HG03135 (cell line): ENCODE results near the gene OSM.
"Not testable (repeated sequence)": the region's sequence is repeated elsewhere in the genome, so short reads cannot be mapped to it uniquely, and the experiment has no call there.

ENCODE experiments used
- ATAC-seq: cut with Tn5 transposase; IDR thresholded peaks from one replicate; pipeline ENCODE4 v1.9.1; 2021; ENCODE audit warnings: mild to moderate bottlenecking, moderate library complexity; ENCODE audit not compliant: unreplicated experiment

OSM gene

DNA sequence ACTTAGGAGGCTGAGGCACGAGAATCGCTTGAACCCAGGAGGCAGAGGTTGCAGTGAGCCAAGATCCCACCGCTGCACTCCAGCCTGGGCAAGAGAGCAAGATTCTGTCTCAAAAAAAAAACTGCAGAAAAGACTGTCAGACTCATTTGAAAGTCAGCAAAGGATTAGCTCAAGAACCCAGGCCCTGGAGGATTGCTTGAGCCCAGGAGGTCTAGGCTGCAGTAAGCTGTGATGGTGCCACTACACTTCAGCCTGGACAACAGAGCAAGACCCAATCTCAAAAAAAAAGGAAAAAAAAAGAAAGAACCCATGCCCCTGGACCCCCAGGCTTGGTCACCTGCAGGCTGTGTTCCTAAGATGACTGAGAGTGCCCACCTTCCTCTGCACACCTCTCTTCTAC, 36.3 kb downstream of the OSM start:
- no peak for ATAC-seq

DNA sequence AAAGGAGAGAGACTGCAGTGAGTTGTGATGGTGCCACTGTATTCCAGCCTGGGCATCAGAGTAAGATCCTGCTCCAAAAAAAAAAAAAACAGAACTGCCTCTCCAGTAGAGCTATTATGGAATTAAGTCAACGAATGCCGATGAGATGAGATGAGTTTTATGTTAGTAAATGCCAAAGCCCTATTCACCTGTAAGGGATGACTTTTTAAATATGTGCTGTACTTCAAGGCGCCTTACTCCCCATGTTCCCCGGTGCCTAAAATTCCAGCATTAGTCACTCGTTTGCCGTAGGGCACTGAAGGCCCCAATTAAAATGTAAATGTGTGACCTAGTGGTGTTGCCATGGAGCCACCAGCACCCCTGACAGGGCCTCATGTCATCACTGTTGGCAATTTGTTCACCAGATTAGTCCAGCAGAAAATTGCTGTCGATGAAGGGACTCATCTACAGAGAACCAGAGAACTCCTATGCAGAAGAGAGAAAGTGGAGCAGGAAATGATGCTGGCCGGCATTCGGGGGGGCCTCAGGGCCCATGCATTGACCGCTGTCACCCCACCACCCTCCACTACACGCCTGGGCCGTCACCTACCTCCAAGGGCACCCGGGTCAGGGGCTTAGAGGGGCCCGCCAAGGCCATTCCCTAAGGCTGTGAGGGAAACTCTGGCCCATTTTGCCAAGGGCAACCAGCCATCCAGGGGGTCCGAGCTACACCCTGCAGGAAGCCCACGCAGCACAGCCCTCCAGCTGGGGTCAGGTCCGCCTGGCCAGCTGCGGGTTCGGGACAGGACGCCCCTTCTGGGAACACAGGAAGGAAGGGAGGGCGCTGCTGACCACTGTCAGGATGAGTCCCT, 37.9 kb downstream of the OSM start:
- ATAC-seq: no peak

DNA sequence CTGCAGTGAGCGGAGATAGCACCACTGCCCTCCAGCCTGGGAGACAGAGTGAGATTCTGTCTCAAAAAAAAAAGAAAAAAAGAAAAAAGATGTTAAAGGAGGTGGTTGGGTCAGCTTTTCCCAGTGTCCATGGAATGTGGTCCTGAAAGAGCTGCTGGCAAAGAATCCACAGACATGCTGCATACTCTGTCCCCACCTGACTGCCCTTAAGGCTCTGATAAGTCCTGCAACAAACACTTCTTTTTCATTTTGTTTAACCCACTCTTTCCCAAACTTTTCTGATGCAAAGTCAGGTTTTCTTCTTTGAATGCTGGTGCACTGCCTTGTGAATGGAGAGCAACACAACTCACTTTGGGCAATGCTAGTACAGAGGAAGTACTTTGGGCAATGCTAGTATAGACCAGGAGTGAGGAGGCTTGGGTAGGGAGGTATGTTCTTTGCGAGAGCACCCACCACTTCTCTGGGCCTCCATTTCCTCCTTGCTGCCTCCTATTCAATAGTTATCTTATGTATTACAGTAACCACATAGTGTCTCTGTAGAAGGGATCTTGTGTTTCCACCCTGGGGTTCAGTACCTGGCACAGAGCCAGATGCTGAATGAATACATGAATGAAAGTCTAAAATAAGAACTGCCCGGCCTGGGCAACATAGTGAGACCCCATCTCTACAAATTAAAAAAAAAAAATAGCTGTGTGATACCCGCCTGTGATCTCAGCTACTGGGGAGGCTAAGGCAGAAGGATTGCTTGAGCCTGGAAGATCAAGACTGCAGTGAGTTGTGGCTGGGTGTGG, 39.0 kb downstream of the OSM start:
- ATAC-seq: no peak

DNA sequence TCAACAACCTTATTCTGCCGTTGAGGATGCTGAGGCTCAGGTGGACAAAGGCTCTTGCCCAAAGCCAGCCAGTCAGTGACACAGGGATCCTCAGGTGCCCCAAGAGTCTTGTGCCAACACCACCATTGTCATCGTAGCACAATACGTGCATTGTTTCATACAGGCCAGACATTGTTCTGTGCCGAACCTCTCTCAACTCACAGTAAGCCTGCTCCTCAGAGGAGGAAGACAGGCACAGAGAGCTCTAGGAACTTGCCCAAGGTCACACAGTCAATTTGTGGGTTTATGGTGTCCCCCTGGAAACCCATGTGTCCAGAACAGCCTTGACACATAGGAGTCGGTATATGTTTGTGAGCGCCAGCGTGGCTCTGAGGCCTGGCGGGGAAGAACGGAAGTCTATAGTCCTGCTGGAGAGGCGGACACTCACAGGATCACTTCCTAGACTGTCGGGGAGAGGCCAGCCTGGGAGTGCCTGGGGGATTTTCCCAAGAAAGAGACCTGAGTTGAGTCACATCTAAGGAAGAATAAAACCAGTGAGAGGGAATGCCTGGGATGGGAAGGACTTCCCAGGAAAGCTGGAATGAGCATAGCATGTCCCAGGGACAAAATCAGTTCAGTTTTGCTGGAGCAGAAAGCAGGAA, 40.3 kb downstream of the OSM start:
- ATAC-seq: no peak

DNA sequence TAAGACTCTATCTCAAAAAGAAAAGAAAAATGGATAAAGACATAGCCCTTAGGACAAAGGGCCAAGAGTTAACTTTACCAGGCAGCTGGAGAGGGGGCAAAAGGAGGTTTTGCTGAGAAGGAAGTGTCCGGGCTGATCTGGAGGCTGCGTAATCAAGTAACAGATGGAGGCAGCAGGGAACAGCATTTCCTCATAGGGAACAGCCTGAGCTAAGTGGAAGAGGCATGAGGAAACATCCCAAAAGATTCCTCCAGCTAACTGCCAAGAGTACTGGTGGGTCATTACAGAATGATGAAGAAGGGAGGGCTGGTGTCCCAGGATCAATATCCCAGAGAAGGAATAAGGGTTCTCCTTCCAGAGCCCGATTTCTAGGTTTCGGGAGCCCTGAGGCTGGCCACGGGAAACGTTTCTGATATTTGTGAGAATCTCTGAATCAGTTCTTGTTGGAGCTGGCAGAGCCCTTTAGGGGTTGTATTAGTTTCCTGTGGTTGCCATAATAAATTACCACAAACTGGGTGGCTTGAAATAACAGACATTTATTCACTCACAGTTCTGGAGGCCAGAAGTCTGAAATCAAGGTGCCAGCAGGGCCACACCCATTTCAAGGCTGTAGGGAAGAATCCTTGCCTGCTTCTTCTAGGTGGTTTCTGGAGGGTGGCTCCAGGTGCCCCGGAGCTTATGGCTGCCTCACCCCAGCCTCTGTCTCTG, 41.3 kb downstream of the OSM start:
- ATAC-seq: no peak

DNA sequence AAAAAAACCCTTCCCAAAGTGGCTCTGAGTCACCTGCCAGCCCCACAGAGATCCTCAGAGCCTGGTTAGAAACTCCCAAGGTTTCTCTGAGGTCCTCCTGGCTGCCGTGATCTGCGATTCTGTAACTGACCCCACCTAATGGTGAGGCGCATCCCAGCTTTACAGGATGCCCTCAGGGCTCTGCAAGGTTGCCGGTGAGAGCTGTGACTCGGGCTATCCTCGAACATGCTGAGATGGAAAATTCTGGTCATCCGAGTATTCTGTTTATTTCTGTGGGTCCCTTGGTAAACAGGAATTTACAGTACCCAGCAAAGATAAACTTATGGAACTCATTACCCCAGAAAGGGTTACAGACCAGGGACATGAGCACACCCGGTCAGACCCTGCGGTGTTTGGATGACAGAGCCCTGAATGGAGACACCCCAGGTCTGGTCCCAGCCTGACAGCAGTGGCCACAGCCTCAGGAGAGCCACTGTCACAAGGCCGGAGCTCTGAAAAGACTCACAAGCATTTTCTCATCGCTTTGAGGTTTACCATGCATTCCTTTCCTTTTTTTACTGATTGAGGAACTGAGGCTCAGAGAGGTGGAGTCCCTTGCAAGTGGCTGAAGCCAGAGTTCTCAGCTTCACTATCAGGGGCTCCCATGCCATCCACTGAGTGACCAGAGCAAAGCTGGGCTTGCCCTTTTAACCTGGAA, 42.3 kb downstream of the OSM start:
- ATAC-seq: no peak

DNA sequence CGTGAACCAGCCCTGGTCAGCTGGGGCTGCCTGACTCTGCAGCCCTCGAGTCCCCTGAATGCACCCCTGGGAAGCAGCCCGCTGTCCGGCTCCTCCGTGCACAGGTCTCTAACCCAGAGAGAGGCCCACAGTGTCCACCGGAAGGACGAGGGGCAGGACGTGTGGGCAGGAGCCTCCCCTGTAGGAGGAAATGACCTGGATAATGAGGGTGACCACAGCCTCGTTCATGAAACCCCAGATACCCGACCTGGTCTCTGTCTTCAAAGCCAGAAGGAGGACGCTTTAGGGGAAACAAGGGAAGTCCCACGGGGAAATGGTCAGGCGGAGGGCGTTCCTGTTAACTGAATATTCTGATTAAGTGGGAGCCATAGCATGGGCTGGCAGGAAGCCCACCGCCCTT, 43.3 kb downstream of the OSM start:
- no peak for ATAC-seq

DNA sequence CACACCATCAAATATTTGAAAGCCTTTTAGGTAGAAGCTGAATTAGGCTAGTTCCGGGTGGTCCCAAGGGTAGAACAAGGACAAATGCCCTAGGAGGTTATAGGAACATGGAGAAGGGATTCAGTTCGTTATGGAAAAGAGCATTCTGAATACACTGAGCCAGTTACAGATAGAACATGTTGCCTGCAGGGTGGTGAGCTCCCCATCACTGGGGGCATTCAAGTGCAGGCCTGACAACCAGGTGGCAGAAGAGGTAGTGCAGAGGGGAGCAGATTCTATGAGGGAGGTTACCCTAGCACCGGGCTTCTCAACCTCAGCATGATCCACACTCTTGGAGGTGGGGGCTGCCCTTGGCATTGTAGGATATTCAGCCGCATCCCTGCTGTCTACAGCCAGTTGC, 44.3 kb downstream of the OSM start:
- no peak for ATAC-seq

DNA sequence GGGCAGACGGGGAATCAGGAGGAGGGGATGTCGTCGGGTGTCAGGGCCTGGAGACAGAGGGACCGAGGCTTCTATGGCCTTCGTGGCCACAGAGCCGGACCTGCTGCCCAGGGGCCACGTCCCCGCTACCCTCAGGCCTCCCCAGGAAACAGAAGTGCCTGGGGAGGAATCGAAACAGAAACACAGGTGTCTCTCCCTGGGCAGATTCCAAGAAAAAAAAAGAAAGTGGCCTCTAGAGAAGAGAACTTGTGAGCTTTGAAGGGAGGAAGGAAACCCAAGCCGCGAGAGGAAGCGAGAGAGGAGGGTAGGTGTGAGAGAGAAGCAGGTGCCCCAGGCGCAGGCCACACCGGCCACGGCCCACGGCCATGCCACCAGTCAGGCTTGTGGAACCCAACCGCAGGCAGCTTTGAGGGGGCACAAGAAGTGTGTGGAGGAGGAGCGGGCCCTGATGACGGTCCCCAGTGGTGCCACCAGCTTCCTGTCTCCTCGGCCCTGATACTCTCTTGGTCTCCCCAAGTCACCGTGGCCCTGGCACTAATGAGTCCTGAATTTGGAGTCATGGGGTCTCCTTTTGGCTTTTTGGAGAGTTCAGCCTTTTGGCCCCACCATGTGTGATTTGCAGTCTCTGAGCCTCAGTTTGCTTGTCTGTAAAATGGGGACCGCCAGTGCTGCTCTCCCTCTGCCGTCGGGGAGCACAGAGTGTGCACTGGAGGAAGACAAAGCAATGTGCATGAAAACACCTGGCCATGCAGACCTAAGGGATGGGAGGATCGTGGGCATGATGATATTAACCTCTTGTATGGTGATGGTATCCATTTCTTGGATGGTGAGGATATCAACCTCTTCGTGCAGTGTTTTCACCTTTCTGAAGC, 45.3 kb downstream of the OSM start:
- ATAC-seq: no peak

DNA sequence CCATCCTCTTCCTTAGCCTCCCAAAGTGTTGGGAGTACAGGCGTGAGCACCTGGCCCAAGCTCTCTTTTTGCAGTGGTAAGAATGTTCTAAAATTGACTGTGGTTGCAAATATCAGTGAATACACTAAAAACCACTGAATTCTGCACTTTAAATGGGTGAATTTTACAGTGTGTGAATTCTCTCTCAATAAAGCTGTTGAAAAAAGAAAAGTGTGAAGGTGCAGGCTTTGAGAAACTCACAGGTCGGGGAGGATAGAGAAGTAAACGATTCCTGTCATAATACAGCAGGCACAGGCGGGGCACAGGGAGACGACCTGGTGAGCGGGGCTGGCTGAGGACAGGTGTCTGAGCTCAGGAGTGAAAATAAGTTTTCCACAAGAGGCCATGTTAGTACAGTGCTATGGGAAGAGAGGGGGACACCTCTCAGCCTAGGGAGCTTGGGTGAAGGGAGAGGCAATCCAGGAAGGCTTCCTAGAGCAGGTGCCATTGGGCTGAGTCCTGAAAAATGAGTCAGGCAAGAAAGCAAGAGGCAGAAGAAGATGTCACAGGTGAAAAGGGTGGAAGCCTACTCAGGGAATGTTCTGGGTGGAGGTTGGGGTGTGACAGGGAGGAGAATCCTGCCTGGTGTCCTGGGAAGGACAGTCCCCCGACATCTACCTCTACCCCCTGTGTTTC, 46.2 kb downstream of the OSM start:
- no peak for ATAC-seq

DNA sequence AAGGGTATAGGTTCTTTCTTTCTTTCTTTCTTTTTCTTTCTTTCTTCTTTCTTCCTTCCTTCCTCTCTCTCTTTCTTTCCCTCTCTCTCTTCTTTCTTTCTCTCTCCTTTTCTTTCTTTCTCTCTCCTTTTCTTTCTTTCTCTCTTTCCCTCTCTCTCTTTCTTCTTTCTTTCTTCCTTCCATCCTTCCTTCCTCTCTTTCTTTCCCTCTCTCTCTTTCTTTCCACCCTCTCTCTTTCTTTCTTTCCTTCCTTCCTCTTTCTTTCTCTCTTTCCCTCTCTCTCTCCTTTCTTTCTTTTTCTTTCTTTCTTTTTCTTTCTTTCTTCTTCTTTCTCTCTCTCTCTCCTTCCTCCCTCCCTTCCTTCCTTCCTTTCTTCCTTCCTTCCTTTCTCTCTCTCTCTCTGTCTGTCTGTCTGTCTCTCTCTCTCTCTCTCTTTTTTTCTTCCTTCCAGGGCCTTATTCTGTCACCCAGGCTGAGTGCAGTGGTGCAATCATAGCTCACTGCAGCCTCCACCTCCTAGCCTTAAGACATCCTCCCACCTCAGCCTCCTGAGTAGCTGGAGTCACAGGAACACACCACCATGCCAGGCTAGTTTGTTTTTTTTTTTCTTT, 46.9 kb downstream of the OSM start:
- ATAC-seq: no peak

DNA sequence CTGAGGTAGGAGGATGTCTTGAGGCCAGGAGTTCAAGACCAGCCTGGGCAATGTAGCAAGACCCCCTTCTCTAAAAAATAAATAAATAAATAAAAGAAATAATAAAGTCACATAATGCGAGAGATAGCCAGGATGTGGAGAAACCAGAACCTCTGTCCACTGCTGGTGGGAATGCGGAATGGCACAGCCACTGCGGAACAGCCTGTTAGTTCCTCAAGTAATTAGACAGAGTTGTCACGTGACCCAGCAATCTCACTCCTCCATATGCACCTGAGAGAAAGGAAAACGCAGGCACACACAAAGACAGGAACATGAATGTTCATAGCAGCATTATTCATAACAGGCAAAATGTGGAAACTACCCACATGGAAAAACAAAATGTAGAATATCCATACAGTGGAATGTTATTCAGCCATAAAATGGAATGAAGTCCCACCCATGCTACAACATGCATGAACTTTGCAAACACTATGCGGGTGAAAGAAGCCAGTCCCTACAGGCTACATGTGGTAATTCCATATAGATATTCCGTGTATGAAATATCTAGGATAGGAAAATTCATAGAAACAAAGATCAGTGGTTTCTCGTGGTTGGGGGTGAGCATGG, 47.5 kb downstream of the OSM start:
- ATAC-seq: no peak

DNA sequence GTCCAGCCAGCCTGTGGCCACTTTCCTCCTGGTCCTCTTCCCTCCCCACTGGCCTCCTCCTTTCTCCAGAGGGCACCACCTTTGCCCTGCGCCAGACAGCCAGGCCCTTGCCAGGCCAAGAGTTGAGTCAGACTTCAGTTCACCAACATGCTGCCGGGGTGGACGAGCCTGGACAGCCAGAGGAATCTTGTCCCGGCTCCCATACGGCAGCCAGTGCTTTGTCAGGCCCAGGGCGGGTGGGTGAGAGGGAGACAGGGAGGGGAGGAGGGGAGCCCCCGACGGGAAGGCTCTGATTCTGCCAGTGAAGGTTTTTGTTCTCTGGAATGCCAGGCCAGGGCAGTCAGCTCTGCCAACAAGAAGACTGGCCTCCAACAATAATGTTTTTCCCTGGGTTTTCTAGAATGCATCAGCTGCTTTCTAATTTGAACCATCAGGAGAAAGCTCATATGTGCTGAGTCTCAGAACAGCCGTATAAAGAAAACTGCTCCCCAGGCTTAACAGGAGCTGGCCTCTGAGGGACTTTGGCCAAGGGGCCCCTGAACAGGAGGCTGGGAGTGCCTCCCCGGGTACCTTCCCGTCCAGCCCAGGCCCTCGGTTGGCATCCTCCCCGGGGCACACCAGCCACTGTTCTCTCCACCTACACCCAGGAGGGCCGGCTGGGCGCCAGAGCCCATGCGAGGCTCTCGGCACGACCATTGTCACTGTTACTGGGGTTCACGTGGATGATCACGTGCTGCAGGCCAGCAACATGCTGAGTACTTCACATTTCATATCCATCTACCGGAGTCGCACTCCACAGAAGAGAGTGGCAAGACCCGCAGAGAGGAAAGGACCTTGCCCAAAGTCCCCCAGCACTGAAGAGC, 48.7 kb downstream of the OSM start:
- no peak for ATAC-seq

DNA sequence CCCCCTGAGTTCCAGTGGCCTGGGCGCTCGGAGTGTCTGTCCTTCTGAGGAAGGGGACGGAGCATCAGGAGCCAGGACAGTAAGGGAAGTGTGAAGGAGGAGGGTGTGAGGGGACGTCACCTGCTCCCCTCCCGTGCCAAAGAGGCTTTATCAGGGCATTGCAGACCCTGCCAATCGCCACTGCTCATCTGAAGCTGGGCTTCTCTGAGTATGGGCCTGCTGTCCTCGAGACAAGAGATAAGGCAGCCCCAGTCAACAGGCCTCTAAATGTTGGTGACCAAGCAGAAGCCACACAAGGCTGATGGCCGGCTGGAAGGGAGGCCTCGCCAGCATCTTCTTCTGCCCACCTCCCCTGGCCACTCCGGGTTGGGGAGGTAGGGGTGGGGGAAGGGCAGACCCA, 49.9 kb downstream of the OSM start:
- no peak for ATAC-seq

DNA sequence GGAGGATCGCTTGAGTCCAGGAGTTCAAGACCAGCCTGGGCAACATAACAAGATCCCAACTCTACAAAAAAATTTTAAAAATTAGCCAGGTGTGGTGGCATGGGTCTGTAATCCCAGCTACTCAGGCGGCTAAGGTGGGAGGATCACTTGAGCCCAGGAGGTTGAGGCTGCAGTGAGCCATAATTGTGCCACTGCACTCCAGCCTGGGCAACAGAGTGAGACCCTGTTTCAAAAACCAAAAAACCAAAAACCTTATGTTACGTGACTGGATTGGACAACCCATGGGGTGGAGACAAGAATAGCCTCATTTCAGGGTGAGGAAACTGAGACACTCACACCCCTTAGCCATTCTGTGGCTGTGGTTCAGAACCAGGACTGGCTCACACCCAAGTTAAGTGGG, 50.4 kb downstream of the OSM start:
- ATAC-seq: not testable (repeated sequence)

DNA sequence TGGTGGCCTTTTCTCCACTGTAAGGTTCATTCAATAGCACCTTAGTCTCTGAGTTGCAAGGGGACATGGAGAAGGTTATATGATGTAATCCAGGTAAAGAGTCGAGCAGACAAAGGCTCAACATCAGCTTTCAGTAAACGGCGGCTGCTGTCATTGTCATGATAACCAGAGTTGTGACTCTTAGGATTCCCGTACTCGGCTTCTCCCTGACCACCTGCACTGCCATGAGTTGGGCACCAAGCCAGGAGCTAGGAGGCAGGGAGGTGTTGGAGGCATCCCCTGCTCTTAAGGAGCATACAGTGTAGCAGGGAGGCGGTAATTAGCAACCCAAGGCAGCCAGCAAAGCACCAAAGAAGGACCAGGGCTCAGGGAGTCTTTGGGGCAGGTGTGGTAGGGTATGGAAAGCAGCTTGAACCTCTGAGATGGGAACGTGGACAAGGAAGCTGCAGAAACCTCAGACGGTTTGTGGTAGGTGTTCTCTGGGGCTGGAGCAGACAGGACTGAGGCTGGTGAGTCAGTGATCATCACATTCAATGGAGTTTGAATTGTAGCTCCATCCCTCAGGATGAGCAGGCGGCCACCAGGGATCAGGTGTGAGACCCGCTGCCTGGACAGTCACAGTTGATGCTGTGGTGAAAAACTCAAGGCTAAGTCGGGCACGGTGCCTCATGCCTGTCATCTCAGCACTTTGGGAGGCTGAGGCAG, 51.8 kb downstream of the OSM start:
- ATAC-seq: no peak

DNA sequence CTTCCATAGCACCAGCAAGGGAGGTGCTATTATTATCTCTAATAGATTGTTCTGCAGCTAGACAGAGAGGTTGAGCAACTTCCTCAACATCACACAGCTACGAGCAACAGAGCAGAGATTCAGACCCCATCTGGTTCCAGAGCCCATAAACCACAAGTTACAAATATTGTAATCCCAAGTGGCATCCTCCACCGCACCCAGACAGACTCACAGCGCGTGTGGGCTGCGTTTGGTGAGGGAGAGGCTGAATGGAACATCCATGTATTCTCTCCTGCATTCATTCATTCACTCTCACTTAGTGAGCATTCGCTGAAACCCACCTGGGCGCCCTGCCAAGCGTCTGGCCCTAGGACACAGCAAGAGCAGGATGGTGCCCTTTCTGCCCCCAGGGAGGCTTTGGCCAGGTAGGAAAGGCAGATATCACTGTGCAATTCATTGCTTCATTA, 53.6 kb downstream of the OSM start:
- ATAC-seq: no peak
